PFSK-1 (cell line): ENCODE data around the gene MED27.

Experiments
- FOXP2 ChIP-seq: optimal IDR thresholded peaks from 2 replicates; pipeline ENCODE3; 2011; ENCODE audit warnings: borderline replicate concordance, control low read depth, inconsistent platforms; ENCODE audit not compliant: insufficient read depth; ENCODE audit errors: extremely low read length, extremely low read depth
- POLR2AphosphoS5 ChIP-seq: IDR thresholded peaks from 2 replicates; pipeline ENCODE4 v1.6.1; 2012; ENCODE audit warnings: low read depth, mild to moderate bottlenecking, control low read depth, low read length, moderate library complexity
- SIN3A ChIP-seq: IDR thresholded peaks from 2 replicates; pipeline ENCODE4 v1.6.1; 2012; ENCODE audit warnings: mild to moderate bottlenecking, low read length, moderate library complexity, borderline replicate concordance; ENCODE audit not compliant: insufficient read depth
- TAF1 ChIP-seq: IDR thresholded peaks from 2 replicates; pipeline ENCODE4 v1.6.1; 2012; ENCODE audit warnings: low read length, control low read depth, borderline replicate concordance; ENCODE audit not compliant: insufficient read depth
- TF ChIP-seq, protein P1 (sequence below), 2 experiments: IDR thresholded peaks; 2 replicates each; pipeline versions ENCODE4 v1.6.1 to v1.8.0; 2011 to 2012; ENCODE audit warnings: low read depth in 2 of 2, low read length in 2 of 2, control low read depth in 1 of 2, inconsistent platforms in 1 of 2, mild to moderate bottlenecking in 1 of 2, moderate library complexity in 1 of 2; ENCODE audit not compliant: insufficient read depth in 1 of 2

DNA sequence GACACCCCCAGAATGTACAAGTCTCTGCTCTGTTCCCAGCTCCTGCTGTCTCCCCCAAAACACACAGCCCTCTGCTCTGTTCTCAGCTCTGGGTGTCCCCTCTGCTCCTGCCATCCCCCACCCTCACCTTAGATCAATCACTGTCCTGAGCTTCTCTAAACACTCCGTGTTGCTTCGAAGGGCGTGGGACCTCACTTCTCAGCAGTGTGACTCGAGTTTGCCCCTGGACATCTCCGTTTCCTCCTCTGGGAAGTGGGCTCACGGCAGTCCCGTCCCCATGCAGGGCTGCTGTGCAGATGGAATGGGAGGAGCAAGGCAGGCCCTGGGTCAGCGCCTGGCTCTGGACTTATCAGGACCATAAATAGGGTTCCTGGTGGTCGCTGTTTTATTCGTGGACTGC, 241.8 kb downstream of the MED27 start:
- TF ChIP-seq POLR2AphosphoS5 (no peak), SIN3A (no peak), FOXP2 (no peak), TAF1 (no peak)
- TF ChIP-seq, protein P1, sequence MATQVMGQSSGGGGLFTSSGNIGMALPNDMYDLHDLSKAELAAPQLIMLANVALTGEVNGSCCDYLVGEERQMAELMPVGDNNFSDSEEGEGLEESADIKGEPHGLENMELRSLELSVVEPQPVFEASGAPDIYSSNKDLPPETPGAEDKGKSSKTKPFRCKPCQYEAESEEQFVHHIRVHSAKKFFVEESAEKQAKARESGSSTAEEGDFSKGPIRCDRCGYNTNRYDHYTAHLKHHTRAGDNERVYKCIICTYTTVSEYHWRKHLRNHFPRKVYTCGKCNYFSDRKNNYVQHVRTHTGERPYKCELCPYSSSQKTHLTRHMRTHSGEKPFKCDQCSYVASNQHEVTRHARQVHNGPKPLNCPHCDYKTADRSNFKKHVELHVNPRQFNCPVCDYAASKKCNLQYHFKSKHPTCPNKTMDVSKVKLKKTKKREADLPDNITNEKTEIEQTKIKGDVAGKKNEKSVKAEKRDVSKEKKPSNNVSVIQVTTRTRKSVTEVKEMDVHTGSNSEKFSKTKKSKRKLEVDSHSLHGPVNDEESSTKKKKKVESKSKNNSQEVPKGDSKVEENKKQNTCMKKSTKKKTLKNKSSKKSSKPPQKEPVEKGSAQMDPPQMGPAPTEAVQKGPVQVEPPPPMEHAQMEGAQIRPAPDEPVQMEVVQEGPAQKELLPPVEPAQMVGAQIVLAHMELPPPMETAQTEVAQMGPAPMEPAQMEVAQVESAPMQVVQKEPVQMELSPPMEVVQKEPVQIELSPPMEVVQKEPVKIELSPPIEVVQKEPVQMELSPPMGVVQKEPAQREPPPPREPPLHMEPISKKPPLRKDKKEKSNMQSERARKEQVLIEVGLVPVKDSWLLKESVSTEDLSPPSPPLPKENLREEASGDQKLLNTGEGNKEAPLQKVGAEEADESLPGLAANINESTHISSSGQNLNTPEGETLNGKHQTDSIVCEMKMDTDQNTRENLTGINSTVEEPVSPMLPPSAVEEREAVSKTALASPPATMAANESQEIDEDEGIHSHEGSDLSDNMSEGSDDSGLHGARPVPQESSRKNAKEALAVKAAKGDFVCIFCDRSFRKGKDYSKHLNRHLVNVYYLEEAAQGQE (IDR thresholded peaks at IDR 0.05; ENCODE audit: insufficient read depth in 1 of 2, low read depth in 2 of 2, low read length in 2 of 2) = no peak
